Activated T-cell treated with anti-CD3 and anti-CD28 coated beads for 1 hour (primary cell): ENCODE measurements around the gene F2RL3.

Experiments used
- DNase-seq: peaks from one replicate; pipeline ENCODE4 v3.0.0-alpha.2; 2020; ENCODE audit warnings: low read depth

Gene F2RL3

DNA sequence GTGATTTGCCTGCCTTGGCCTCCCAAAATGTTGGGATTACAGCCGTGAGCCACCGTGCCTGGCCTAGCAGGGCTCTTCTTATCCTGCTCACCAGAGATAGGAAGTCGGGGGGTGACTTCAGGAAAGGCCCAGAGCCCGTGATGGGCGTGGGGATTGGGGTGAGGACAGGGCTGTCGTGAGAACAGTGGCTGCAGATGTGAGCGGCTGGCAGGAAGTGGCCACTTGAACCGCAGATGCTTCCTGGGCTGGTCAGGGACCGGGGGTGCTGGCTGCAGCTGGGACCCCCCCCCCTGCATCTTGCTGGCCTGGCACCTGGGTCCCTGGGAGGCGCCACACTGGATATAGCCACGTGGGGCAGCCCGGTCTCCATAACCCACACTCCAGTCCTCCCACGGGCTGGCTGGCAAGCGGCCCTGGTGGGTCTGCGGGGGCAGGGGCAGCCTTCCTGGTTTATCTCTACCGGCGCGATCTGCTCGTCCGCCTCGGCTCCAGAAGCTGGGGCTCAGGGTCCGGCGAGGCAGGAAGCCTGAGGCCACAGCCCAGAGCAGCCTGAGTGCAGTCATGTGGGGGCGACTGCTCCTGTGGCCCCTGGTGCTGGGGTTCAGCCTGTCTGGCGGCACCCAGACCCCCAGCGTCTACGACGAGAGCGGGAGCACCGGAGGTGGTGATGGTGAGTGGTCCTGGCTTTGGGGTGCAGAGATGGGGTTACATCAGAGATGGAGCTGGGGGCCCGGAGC, at the start of gene F2RL3:
Gene F2RL3, plus strand, starts transcription at position 371 of the 737 bp plus-strand sequence. Its CDS starts 191 bp downstream, at position 562.
- no peak for DNase-seq

GRCh38 chr19:16841391-16841926, 47.3 kb upstream of the F2RL3 start:
- no peak for DNase-seq

DNA sequence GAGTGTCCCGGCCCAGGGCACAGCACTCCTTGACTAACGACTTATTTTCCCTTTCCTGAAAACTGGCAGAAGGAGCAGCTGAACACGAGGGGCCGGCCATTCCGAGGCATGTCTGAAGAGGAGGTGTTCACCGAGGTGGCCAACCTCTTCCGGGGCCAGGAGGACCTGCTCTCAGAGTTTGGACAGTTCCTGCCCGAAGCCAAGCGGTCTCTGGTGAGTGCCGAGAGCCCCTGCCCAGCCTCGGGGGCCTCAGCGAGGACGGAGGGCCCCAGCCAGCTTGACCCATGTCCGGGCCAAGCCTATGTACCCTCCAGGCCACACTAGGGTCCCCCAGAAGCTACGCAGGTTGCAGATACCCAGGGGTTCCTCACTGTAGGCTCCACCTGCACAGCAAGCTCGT, 41.9 kb upstream of the F2RL3 start:
- no peak for DNase-seq

- DNase-seq = no peak
Measured at GRCh38 chr19:16847430-16847829, 41.4 kb upstream of the F2RL3 start.

- no peak for DNase-seq
Measured at GRCh38 chr19:16849168-16849567, 39.6 kb upstream of the F2RL3 start.

GRCh38 chr19:16850133-16850532, 38.7 kb upstream of the F2RL3 start:
- DNase-seq = no peak

GRCh38 chr19:16851031-16851712, 37.6 kb upstream of the F2RL3 start:
- DNase-seq = no peak

GRCh38 chr19:16853066-16853465, 35.7 kb upstream of the F2RL3 start:
- no peak for DNase-seq

- DNase-seq = no peak
Measured at GRCh38 chr19:16856091-16856490, 32.7 kb upstream of the F2RL3 start.

DNA sequence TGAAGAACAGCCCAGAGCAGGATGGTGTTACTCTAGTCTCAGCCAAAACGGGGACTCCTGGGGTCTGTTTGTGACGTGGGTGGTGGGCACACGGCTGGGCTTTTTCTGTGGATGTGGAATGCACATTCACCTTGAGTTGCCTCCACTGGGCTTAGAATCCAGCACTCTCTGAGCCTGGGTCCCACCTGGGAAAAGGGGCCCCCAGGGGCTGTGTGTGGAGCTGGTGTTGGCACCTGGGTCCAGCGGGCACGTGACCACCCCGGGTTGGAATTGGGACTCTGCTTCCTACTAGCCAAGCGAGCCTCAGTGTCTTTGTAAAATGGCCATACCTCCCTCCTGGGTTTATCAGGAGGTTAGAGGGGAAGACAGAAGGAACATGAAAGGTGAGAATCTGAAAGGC, 29.2 kb upstream of the F2RL3 start:
- DNase-seq = no peak

DNA sequence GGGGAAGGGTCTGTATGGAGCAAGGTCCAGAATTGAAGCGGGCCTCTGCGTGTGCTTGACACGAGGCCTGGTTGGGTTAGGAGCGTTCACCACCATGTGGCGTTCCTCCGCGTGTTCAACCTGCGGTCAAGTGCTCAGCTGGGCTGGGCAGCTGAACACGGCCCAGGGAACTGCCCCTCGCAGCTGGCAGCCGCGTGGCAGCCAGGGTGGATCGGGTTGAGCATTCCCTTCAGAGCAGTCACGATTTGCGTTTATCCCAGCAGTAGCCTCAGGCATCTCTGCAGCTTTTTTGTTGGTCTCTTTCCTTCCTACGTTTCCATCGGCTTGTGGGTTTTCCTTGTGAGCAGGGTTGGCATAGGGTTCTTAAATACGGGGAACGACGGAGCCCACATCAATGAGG, 28.7 kb upstream of the F2RL3 start:
- DNase-seq = no peak

GRCh38 chr19:16861011-16861410, 27.8 kb upstream of the F2RL3 start:
- DNase-seq = no peak

GRCh38 chr19:16861834-16862233, 27.0 kb upstream of the F2RL3 start:
- DNase-seq = no peak

DNA sequence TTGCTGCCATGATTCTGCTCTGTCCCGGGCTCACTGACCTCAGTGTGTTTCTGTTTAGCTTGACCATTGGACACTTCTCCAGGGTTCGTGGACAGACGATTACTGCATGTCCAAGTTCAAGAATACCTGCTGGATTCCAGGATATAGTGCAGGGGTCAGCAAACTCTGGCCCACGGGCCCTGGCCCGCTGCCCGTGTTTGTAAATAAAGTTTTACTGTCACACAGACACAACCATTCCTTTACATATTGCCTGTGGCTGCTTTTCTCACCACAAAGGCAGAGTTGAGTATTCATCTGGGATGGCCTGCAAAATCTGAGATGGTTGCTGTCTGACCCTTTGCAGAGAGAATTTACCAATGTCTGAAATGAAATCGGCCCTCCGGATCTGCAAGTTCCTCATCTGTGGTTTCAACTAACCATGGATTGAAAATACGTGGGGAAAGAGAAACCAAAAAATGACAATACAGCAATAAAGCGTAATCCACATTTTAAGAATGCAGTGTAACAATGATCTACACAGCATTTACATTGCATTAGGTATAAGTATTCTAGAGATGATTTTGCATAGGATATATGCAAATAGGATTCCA, 25.9 kb upstream of the F2RL3 start:
- DNase-seq = no peak

- no peak for DNase-seq
Measured at GRCh38 chr19:16867211-16867610, 21.6 kb upstream of the F2RL3 start.

DNA sequence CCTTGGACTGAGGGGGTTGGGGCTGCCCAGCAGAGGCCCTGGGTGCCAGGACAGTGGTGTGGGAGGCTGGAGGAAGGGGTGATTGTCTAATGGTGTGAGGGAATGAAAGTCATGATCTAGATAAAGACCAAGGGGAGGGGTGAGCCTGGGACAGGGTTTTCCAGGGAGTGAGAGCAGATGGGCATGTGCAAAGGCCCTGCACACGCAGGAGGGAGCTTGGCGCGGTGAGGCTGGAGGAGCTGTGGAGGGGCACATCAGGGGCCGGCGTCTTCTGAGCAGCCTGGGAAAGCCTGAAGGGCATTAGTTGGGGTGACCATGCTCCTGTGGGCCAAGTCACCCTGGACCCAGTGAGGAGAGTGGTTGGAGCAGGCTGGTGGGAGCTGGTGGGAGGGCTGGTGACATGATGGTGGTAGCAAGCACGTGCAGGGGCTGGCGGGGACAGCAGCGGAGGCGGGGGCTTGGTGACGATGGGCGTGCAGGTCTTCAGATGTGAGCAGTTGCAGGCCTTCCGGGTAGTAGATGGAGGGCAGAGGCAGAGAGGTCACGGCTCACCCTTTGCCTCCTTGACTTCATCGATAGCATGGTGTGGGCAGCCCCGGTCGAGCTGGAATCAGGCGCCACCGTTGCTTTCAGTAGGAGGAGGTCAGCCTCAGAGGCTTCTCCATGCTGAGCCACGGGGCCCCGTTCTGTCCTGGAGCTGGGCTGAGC, 20.2 kb upstream of the F2RL3 start:
- no peak for DNase-seq

DNA sequence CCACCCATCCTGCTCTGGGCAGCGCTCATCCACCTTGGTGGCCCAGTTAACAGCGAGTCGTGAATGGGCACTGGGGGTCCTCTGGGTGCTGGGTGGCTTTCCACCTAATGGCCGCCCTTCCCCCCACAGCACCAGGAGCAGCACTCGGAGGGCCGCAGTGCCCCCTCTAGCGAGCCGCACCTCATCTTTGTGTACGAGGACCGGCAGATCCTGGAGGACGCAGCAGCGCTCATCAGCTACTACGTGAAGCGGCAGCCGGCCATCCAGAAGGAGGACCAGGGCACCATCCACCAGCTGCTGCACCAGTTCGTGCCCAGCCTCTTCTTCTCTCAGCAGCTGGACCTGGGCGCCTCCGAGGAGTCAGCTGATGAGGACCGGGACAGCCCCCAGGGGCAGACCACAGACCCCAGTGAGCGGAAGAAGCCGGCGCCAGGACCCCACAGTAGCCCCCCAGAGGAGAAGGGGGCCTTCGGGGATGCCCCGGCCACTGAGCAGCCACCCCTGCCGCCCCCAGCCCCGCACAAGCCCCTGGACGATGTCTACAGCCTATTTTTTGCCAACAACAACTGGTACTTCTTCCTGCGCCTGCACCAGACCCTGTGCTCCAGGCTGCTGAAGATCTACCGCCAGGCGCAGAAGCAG, 19.3 kb upstream of the F2RL3 start:
- DNase-seq = no peak

DNA sequence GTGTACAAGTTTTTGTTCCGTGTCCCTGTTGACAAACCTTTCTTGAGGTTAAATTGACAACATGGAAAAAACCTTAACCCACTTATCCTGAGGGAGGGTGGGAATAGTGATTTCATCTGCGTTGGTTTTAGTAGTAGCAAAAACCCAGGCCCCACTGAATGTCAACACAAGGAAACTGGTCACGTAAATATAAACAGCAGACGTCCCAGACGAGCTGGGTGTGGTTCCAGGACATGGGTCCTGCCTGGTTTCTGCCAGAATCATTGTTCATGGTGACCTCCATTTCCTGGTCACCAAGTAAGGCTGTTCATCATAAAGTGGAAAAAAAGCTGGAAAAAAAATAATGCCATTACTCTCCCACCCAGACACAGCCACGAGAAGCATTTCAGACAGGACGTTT, 16.9 kb upstream of the F2RL3 start:
- DNase-seq = no peak

DNA sequence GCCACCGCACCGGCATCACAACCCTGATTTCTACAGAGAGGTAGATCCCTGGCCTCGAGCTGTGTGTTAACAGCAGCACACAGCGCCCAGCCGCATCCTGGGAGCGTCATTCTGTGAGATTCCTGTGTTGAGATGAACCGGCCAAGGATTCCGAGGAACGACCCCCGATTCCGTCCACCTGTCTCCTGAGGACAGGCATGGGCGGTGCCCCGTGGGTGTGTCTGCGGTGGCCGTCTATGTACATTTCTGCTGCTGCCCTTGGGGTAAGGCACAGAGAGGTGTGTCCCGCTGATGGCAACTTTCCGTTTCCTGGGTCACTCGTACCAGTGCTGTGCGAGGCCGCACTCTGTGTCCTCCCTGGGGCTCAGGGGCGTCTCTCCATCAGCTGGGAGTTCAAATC, 16.1 kb upstream of the F2RL3 start:
- no peak for DNase-seq

GRCh38 chr19:16873594-16873993, 15.2 kb upstream of the F2RL3 start:
- DNase-seq = no peak

DNA sequence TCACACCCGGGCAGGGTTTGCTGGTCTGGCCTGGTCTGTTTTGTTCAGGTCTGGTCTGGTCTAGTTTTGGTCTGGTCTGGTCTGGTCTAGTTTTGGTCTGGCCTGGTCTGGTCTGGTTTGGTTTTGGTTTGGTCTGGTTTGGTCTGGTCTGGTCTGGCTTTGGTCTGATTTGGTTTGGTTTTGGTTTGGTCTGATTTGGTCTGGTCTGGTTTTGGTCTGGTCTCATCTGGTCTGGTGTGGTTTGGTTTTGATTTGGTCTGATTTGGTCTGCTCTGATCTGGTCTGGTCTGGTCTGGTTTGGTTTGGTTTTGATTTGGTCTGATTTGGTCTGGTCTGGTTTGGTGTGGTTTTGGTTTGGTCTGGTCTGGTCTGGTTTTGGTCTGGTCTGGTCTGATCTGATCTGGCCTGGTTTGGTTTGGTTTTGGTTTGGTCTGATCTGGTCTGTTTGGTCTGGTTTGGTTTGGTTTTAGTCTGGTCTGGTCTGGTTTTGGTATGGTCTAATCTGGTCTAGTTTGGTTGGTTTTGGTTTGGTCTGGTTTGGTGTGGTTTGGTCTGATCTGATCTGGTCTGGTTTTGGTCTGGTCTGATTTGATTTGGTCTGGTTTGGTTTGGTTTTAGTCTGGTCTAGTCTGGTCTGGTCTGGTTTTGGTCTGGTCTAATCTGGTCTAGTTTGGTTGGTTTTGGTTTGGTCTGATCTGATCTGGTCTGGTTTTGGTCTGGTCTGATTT, 14.4 kb upstream of the F2RL3 start:
- no peak for DNase-seq
